Osteocyte (in vitro differentiated cells): ENCODE results near the gene NRP2. TPM values are rescaled to one million over a fixed set of nuclear protein-coding genes. Genes with fewer than 3 reads are reported as not detected.
A peak's percentile ranks its signal among the peaks of the same experiment; 100 is the strongest.

Experiments used
- DNase-seq: peaks from one replicate; pipeline ENCODE4 v3.0.0; 2021; ENCODE audit warnings: mixed read lengths; ENCODE audit not compliant: unreplicated experiment; ENCODE audit errors: extremely low spot score
- H3K27ac Mint-ChIP-seq: one replicate; pipeline ENCODE4 v1.8.0; 2021; ENCODE audit warnings: mild to moderate bottlenecking, mixed read lengths; ENCODE audit not compliant: unreplicated experiment
- H3K27me3 Mint-ChIP-seq: one replicate; pipeline ENCODE4 v1.8.0; 2021; ENCODE audit warnings: mixed read lengths; ENCODE audit not compliant: unreplicated experiment
- H3K36me3 Mint-ChIP-seq: one replicate; pipeline ENCODE4 v1.8.0; 2021; ENCODE audit warnings: mixed read lengths; ENCODE audit not compliant: unreplicated experiment
- H3K4me1 Mint-ChIP-seq: one replicate; pipeline ENCODE4 v1.8.0; 2021; ENCODE audit warnings: mixed read lengths; ENCODE audit not compliant: unreplicated experiment
- H3K4me3 Mint-ChIP-seq: one replicate; pipeline ENCODE4 v1.8.0; 2021; ENCODE audit warnings: mild to moderate bottlenecking, moderate library complexity, mixed read lengths; ENCODE audit not compliant: unreplicated experiment
- H3K9me3 Mint-ChIP-seq: one replicate; pipeline ENCODE4 v1.8.0; 2021; ENCODE audit warnings: mixed read lengths; ENCODE audit not compliant: unreplicated experiment
- CTCF ChIP-seq: fragments of 200-600 bp; sonication (generic); IDR thresholded peaks from 2 replicates; pipeline ENCODE4 v1.5.0; 2021; ENCODE audit warnings: antibody characterized with exemption, mild to moderate bottlenecking, moderate library complexity
- total RNA-seq: library from RNA; stranded (reverse); gene quantifications from 2 replicates; pipeline ENCODE4 v1.2.1, GENCODE V29; 2021

Gene NRP2
- total RNA-seq, 1 donor from 2014 or later, result 52.4 TPM

GRCh38 chr2:205757271-205757670, 75.0 kb downstream of the NRP2 start:
- Mint-ChIP-seq H3K4me1 (peaks cover 58% of the 10 kb centered on the region), H3K4me3 (no peak overlapping the region), H3K36me3 (peaks cover 9% of the 10 kb centered on the region), H3K27ac (peak overlapping the region; percentile 10), H3K27me3 (no peaks in the 10 kb centered on the region), H3K9me3 (no peaks in the 10 kb centered on the region)
- no peak for TF ChIP-seq CTCF
- no peak for DNase-seq

GRCh38 chr2:205758051-205758450, 75.8 kb downstream of the NRP2 start:
- Mint-ChIP-seq H3K27me3 (no peaks in the 10 kb centered on the region), H3K4me3 (no peak overlapping the region), H3K27ac (peak overlapping the region; percentile 23), H3K9me3 (no peaks in the 10 kb centered on the region), H3K36me3 (peaks cover 6% of the 10 kb centered on the region), H3K4me1 (peaks cover 57% of the 10 kb centered on the region)
- DNase-seq, result no peak
- TF ChIP-seq CTCF, result no peak

GRCh38 chr2:205758500-205758899, 76.2 kb downstream of the NRP2 start:
- Mint-ChIP-seq H3K4me3 (no peak overlapping the region), H3K36me3 (peaks cover 8% of the 10 kb centered on the region), H3K4me1 (peaks cover 57% of the 10 kb centered on the region), H3K27me3 (no peaks in the 10 kb centered on the region), H3K27ac (peak overlapping the region; percentile 23), H3K9me3 (no peaks in the 10 kb centered on the region)
- no peak for DNase-seq
- no peak for TF ChIP-seq CTCF

- Mint-ChIP-seq H3K36me3 (peaks cover 8% of the 10 kb centered on the region), H3K4me3 (no peak overlapping the region), H3K4me1 (peaks cover 55% of the 10 kb centered on the region), H3K27me3 (no peaks in the 10 kb centered on the region), H3K27ac (peak overlapping the region; percentile 5), H3K9me3 (no peaks in the 10 kb centered on the region)
- no peak for DNase-seq
- TF ChIP-seq CTCF, result no peak
Measured at GRCh38 chr2:205759257-205759656, 77.0 kb downstream of the NRP2 start.

GRCh38 chr2:205759732-205760131, 77.4 kb downstream of the NRP2 start:
- Mint-ChIP-seq H3K4me3 (no peak overlapping the region), H3K36me3 (peaks cover 8% of the 10 kb centered on the region), H3K4me1 (peaks cover 50% of the 10 kb centered on the region), H3K27me3 (no peaks in the 10 kb centered on the region), H3K27ac (no peak overlapping the region), H3K9me3 (no peaks in the 10 kb centered on the region)
- no peak for DNase-seq
- TF ChIP-seq CTCF, result no peak
